ENCODE results near the gene FNDC10. TPM values are rescaled to one million over a fixed set of nuclear protein-coding genes. Genes with fewer than 3 reads are reported as not detected.
"Not testable (repeated sequence)": the region's sequence is repeated elsewhere in the genome, so short reads cannot be mapped to it uniquely, and the experiment has no call there.

Gene FNDC10
- 6.6 and 7.1 TPM in 2 replicates for total RNA-seq (2014; rRNA removed; shearing (Covaris generic))
- 46.0 and 53.5 TPM in 2 replicates for polyA plus RNA-seq (2015; cell fraction: cytosol; rRNA removed)
- 6.6 and 7.5 TPM in 2 replicates for polyA plus RNA-seq (2015; cell fraction: nucleus; rRNA removed)

DNA sequence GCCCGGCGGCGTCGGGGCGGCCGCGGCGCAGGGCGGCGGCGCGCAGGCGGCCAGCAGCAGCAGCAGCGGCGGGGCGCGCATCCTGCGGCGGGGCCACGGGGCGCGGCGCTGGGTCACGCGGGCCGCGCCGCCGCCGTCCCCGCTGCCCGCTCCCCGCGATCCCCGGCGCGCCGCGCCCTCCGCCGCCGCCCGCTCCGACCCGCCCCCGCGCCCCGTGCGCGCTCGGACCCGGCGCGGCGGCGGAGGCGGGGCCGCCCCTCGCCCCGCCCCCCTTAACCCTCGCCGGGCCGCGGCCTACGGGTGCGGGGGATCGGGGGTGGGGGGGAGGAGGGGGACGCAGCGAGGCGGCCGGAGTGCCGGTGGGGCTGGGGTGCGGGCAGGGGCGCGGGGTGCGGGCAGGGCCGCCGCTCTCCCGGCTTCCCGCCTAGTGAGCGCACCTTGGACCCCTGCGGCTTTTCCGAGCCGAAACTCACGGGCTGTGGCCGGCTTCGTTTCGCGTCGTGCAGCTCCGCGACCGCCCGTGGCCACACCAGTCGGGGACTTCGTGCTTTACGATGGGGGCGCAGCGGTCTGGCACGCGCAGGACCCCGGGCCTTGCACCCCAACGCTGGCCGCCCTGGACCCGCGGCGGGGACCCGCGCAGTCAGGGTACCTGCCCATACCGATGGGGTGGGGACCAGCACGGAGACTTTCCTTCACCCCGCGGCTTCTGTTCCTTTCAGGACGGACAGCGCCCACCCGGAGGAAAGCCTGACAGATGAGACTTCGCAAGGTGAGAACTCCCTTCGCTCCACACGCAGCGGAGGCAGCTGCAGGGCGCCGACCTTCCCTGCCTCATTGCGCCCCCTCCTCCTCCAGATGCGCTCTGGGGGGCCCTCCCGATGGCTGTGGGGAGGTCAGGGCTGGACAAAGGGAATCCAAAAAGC is at the start of gene FNDC10:
TSS of gene FNDC10 (minus strand) at position 201 of the 926 bp plus-strand sequence. CDS start at position 81, 120 bp downstream.
- in situ Hi-C loops (cut with HindIII; ENCODE audit: low pct_unique_long_range_greater_than_20kb, low sequenced_read_pairs), result no loop called here

DNA sequence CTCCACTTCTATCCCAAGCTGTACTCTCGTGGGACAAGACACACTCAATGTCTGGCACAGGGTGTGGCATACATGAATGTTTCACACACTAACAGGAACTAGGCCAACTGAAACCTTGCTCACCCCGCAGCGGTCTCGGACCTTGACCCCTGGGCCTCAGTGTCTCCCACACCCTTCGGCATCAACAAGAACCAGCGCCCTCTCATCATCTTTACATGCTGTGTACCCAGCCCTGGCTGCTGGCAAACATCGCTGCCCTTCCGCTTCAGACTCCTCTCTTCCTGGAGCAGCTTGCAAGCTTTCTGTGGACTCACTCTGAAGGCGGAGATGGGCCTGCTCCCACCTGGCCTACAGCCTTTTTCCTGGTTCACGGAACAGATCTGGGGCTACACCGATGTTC is 48.3 kb upstream of the FNDC10 start:
- DNase-seq (ENCODE audit: low read depth, low spot score); in situ Hi-C loops (cut with HindIII; ENCODE audit: low pct_unique_long_range_greater_than_20kb, low sequenced_read_pairs): not testable (repeated sequence)

More for the DNA sequence above, at the start of gene FNDC10:
- no peak for DNase-seq (ENCODE audit: low read depth, low spot score)

DNA sequence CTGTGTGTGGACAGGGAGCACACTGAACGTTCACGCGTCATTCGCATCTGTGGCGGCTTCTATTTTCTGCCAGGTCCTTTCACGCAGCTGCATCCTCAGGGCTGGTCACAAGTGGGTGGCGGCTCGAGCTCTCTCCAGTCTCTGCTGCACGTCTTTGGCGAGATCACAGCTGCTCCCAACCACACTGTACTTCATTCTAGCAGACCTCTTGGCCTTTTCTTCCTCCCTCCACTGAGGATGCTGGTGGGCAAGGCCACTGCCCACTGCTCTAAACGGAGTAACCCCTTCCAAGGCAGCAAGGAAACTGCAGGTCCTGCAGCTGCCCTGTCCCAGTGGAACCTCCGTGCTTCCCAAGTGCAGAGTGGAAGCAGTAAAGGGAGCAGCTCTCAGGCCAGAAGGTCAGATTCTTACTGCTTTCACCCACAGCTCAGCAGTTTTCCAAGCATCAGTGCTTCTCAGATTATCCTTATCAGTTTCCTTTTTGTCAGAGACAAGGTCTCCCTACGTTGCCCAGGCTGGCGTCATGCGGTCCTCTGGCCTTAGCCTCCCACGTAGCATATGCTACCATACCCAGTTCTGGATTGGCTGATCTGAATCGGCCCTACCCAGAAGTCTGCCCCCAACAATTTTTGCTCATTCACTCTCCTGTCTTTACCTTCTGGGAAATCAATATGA is 47.8 kb upstream of the FNDC10 start:
- DNase-seq (ENCODE audit: low read depth, low spot score); in situ Hi-C loops (cut with HindIII; ENCODE audit: low pct_unique_long_range_greater_than_20kb, low sequenced_read_pairs): not testable (repeated sequence)

DNA sequence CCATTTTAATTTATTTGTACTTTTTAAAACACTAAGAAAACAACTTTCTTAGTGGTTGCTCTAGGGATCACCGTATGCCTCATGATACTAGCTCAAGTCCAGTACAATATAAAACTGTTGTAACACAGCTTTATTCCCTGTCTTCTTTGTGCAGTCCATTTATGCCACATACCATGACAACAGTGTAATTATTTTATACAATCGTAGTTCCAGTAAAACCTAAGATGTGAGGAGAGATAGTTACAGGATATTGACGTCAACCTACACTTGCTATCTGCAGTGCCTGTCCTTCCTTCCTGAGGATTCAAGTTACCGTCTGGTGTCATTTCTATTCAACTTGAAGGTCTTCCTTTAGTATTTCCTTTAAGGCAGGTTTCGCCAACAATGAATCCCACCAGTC is 46.4 kb upstream of the FNDC10 start:
- DNase-seq (ENCODE audit: low read depth, low spot score); in situ Hi-C loops (cut with HindIII; ENCODE audit: low pct_unique_long_range_greater_than_20kb, low sequenced_read_pairs): not testable (repeated sequence)

DNA sequence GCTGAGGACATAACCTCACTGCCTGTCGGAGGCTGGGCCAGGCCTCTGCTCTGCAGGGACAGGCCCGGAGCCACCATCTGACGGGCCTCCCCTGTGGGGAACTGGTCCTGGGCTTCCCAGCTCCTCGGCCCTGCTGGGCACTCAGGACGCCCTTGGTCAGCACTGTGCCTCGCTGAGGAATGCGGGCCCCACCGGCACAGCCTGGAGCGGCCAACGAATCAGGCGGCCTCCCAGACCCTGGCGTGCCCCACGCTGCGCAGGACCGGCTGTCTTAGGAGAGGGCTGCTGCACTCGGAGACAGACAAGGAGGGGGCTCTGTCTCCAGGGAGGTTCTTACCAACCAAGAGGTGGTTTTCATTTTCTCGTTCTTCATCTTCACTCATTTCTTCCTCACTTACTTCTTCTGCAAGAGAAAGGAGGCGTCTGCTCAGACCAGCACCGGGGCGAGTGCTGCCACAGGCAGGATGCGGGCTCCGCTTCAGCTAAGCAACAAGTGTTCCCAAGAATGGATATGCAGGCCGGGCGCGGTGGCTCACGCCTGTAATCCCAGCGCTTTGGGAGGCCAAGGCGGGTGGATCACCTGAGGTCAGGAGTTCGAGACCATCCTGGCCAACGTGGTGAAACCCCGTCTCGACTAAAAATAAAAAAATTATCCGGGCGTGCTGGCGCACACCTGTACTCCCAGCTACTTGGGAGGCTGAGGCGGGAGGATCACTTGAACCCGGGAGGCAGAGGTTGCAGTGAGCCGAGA is 41.0 kb upstream of the FNDC10 start:
- in situ Hi-C loops (cut with HindIII; ENCODE audit: low pct_unique_long_range_greater_than_20kb, low sequenced_read_pairs); DNase-seq (ENCODE audit: low read depth, low spot score): not testable (repeated sequence)

DNA sequence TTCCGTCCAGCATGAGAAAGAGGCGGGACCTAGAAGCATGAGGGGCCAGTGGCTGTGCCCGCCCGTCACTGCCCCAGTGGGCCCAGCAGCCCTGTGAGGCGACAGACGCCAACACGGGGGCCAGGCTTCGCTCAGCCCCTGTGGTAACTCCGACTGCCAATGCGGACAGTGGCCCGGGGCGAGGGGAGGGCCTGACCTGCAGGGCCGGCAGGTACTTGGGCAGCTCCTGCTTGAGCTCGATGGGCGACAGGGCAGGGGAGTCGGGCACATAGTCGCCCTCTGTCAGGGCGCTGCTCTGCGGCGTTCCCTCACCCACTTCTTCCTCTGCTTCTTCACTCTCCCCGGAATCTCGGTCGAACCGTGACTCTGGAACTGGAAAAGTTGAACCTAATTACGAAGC is 40.1 kb upstream of the FNDC10 start:
- in situ Hi-C loops (cut with HindIII; ENCODE audit: low pct_unique_long_range_greater_than_20kb, low sequenced_read_pairs), result not testable (repeated sequence)

DNA sequence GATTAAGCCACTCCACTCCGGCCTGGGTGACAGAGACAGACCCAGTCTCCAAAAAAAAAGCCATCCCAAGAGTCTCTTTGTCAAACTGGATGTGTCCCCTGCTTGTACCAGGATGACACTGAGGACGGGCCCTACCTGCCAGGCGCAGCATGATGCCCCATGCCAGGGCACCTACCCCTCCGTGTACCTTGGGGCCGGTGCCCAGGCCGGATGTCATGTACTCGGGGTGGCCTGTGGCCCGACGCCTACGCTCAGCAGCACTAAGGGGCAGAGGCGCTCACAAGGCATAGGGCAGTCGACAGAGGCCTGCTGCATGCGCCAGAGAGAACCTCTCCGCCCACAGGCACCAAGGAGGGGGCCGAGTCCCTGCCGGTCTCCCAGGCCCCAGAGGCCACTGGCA is 39.4 kb upstream of the FNDC10 start:
- DNase-seq (ENCODE audit: low read depth, low spot score); in situ Hi-C loops (cut with HindIII; ENCODE audit: low pct_unique_long_range_greater_than_20kb, low sequenced_read_pairs): not testable (repeated sequence)

More for the DNA sequence above, 40.1 kb upstream of the FNDC10 start:
- not testable (repeated sequence) for DNase-seq (ENCODE audit: low read depth, low spot score)

DNA sequence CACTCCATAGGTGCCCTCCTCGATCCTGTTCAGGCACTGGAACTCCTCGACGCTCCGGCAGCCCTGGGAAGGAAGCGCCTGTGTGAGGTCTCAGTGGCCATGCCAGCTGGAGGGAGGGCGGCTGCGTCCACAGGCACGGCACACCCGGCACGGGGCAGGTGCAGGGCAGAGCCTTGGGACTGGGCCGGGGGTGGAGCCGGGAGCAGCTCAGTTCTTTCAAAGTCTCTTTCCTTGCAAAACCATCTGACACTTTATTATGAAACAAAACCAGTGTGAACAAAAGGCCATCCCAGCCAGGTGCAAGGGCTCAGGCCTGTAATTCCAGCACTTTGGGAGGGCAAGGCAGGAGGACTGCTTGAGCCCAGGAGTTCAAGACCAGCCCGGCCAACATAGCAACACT is 38.6 kb upstream of the FNDC10 start:
- in situ Hi-C loops (cut with HindIII; ENCODE audit: low pct_unique_long_range_greater_than_20kb, low sequenced_read_pairs); DNase-seq (ENCODE audit: low read depth, low spot score): not testable (repeated sequence)

DNA sequence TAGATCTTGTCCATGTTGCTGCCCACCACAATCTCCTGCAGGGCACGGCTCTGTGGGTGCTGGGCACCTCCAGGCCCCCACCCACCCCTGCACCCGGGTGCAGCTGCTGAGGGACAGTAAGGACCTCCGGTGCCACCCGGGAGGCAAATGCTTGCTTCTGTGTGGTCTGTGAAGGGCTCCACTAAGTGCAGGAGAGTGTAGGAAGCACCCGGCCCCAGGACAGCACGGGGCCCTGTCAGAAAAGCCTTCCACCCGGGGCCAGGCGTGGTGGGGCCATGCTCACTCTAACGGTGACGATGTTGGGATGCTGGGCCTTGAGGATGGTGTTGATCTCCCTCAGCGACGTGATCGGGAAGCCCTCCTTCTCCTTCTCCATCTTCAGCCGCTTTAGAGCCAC is 37.5 kb upstream of the FNDC10 start:
- in situ Hi-C loops (cut with HindIII; ENCODE audit: low pct_unique_long_range_greater_than_20kb, low sequenced_read_pairs); DNase-seq (ENCODE audit: low read depth, low spot score): not testable (repeated sequence)

DNA sequence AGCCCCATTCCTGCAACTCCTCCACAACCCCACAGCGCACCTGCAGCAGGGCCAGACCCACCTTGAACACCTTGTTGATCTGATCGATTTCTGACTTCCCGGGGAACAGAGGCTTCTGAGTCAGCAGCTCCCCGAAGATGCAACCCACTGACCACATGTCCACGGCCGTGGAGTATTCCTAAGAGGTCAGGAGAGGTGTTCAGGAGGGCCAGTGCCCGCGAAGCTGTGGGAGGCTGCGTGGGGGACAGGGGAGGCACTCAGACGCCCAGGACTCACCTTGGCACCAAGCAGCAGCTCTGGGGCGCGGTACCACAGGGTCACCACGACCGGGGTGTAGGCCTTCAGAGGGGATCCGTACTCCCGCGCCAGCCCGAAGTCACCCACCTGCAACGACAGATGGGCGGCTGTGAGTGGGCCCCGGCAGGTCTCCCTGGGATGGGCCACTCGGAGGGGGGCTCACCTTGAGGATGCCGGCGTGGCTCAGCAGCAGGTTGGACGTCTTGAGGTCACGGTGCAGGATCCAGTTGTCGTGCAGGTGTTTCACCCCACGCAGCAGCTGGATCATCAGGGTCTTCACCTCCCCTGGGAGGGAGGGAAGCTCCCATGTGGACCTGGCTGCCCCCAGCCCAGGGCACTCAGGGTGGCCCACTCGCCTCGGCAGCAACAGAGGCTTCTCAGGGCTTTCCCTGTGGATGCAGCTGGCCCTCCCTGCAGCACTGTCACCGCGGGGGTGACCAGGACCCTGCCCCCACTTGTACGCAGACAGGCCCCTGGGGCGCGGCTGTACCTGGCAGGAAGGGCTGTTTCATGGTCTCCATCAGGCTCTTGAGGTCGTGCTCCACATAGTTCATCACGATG is 36.9 kb upstream of the FNDC10 start:
- in situ Hi-C loops (cut with HindIII; ENCODE audit: low pct_unique_long_range_greater_than_20kb, low sequenced_read_pairs), result not testable (repeated sequence)

DNA sequence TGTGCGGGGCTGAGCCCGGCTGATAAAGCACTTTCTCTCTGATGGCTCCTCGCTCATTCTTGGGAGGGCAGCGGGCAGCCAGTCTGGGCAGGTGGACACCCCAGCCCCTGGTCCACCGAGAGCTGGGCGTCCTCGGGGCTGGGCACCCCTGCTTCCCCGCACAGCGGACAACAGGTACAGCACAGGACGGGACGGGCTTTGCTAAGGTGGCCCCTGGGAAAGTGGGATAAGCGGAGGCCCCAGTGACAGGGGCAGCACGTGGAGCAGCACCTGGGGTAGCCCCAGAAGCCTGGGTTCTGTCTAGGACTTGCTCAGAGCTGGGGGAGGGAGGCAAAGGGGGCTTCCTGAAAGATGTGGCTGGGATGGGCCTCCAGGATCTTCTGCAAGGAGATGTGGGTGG is 34.7 kb upstream of the FNDC10 start:
- DNase-seq (ENCODE audit: low read depth, low spot score); in situ Hi-C loops (cut with HindIII; ENCODE audit: low pct_unique_long_range_greater_than_20kb, low sequenced_read_pairs): not testable (repeated sequence)

More for the DNA sequence above, 36.9 kb upstream of the FNDC10 start:
- DNase-seq (ENCODE audit: low read depth, low spot score), result not testable (repeated sequence)

DNA sequence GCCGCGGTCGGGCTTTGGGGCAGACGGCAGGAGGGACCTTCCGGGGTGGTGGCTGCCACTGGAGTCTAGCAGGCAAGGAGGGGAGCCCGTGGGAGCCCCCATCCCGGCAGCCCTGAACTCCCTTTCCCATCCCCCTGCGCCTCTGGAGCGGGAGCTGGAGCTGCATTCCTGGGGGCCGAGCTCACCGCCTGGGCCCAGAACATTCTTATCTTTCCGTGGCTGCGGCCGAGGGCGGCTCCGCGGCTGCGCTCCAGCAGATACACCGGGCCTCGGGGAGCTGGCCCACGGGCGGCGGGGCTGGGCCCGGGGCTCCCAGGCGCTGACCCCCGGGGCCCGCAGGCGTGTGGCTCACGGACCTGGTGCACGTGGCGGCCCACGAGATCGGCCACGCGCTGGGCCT is 33.5 kb upstream of the FNDC10 start:
- in situ Hi-C loops (cut with HindIII; ENCODE audit: low pct_unique_long_range_greater_than_20kb, low sequenced_read_pairs); DNase-seq (ENCODE audit: low read depth, low spot score): not testable (repeated sequence)

DNA sequence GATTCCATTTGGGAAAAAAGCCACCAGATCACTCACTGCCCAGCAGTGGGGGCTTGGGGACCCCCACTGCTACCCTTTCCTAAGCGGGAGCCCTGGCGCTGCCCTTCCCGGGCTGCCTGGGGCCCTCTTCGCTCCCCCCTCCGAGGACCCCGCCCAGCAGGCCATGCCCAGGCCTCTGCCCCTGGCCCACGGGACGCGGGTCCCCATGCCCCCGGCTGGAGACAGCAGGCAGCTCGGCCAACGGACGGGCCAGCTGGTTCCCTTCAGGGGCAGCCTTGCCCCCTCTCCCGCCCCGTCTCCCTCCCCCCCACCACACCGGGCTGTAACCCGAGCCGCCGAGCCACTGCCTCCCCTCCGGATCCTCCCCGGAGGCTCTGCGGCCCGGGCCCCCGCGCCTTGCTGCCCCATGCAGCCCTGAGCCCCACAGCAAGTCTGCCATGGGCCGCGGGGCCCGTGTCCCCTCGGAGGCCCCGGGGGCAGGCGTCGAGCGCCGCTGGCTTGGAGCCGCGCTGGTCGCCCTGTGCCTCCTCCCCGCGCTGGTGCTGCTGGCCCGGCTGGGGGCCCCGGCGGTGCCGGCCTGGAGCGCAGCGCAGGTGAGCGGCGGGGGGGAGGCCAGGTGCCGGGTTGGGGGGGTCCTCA is 32.0 kb upstream of the FNDC10 start, which contains the start of gene MMP23B:
TSS of gene MMP23B (plus strand) at position 392 of the 639 bp plus-strand sequence. CDS start at position 438, 46 bp downstream.
- DNase-seq (ENCODE audit: low read depth, low spot score), result no peak
- in situ Hi-C loops (cut with HindIII; ENCODE audit: low pct_unique_long_range_greater_than_20kb, low sequenced_read_pairs), result no loop called here

DNA sequence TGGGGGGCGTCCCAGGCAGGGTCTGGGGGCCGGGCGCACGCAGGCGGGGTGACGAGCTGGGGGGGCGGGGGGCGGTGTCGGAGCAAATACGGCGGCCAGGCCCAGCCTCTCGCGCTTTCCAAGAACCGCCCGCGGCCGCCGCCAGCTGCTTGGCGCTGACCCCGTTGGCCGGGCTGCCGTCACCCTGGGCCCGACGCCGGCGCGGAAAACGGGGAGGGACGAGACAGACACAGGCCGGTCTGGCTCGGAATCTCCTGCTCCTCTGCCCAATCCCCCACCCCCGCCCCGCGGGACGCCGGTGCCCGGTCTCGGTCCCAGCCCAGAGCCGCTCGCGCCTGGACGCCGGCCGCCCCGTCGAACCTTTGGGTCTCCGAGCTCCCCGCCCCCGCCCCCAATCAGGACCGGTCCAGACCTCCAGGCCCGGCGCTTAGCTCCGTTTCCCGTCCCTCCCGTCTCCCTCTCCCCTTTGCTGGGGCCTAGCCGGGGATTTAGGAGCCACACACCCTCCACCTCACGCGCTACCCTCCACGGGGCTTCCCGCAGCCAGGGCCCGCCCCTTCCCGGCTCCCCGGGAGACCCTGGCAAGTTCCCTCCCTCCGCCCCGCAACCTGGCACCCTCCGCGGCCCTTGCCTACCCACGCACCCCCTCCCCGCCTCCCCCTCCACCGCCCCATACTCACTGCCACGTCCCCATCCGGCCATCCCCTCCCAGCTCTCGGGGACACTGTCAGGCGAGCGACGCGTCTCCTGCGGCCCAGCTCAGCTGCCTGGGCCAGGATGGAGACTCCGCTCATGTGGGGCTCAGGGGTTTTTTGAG is 31.2 kb upstream of the FNDC10 start:
- in situ Hi-C loops (cut with HindIII; ENCODE audit: low pct_unique_long_range_greater_than_20kb, low sequenced_read_pairs), result no loop called here
- DNase-seq (ENCODE audit: low read depth, low spot score), result no peak

DNA sequence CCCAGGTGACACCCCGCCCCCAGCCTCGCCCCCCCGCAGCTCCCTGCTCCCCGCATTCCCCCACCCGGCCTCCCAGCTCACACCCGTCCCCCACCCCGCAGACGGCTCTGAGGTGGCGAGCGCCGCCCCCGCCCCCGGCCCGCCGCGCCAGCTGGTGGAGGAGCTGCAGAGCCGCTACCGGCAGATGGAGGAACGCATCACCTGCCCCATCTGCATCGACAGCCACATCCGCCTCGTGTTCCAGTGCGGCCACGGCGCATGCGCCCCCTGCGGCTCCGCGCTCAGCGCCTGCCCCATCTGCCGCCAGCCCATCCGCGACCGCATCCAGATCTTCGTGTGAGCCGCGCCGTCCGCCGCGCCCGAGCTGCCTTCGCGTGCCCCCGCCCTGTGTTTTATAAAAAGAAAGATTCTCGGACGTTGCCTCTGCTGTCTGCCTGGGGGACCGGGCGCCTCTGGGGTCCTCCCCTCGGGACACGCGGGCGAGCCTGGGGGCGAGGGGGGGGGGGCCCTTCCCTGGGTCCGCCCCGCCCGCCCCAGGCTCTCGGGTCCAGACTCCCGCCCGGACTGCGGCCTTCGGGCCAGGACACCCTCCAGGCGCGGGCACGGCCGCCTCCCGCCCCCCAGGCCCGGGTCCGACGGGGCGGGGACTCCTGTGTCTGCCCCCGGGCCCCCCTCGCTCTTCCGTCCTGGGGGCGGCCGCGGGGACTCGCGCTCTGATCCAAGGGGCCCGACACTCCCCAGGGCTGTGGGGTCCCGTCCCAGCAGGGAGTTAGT is 30.4 kb upstream of the FNDC10 start:
- in situ Hi-C loops (cut with HindIII; ENCODE audit: low pct_unique_long_range_greater_than_20kb, low sequenced_read_pairs), result no loop called here
- no peak for DNase-seq (ENCODE audit: low read depth, low spot score)
